Activated CD4-positive, alpha-beta memory T cell treated with anti-CD3 and anti-CD28 coated beads for 36 hours (primary cell): Measurements from ENCODE around the gene NCBP3. TPM values are rescaled to one million over a fixed set of nuclear protein-coding genes. Genes with fewer than 3 reads are reported as not detected.

Experiments used
- CTCF ChIA-PET: fragments of 350-600 bp; sonication (Branson Sonifier 250); formaldehyde crosslinking; loops from one replicate; lab custom pipeline; 2021; ENCODE audit warnings: antibody characterized with exemption, inconsistent platforms; lab: Charles Lee
- POLR2A ChIA-PET: fragments of 350-600 bp; sonication (Branson Sonifier 250); formaldehyde crosslinking; loops from one replicate; lab custom pipeline; 2021; ENCODE audit warnings: antibody characterized with exemption; lab: Charles Lee
- DNase-seq: peaks from one replicate; pipeline ENCODE4 v3.0.0-alpha.2; 2020
- H3K27ac Mint-ChIP-seq: one replicate; pipeline ENCODE4 v1.8.0; 2021; ENCODE audit warnings: mixed read lengths
- H3K27me3 Mint-ChIP-seq: one replicate; pipeline ENCODE4 v1.8.0; 2021; ENCODE audit warnings: mixed read lengths
- H3K36me3 Mint-ChIP-seq: one replicate; pipeline ENCODE4 v1.8.0; 2021; ENCODE audit warnings: mixed read lengths
- H3K4me1 Mint-ChIP-seq: one replicate; pipeline ENCODE4 v1.8.0; 2021; ENCODE audit warnings: low read depth, mixed read lengths
- H3K4me3 Mint-ChIP-seq: one replicate; pipeline ENCODE4 v1.8.0; 2021; ENCODE audit warnings: mild to moderate bottlenecking, mixed read lengths
- H3K9me3 Mint-ChIP-seq: one replicate; pipeline ENCODE4 v1.8.0; 2021; ENCODE audit warnings: mixed read lengths
- intact Hi-C: fragments of 100-400 bp; cut with micrococcal nuclease; formaldehyde crosslinking; loops from one replicate; pipeline ENCODE4 v1.15.1; 2023
- total RNA-seq, 2 experiments: library from RNA; stranded (reverse); gene quantifications; one replicate each; pipeline ENCODE4 v1.2.3, GENCODE V29; 2021

NCBP3 gene
- total RNA-seq, 2 experiments from 2014 or later, result 38.8 to 42.4 TPM

- Mint-ChIP-seq H3K36me3 (peaks cover 36% of the 10 kb centered on the region), H3K4me1 (no peaks in the 10 kb centered on the region), H3K9me3 (no peaks in the 10 kb centered on the region), H3K27ac (no peak overlapping the region), H3K4me3 (no peak overlapping the region), H3K27me3 (no peaks in the 10 kb centered on the region)
- intact Hi-C loops, result no loop called here
- ChIA-PET POLR2A (no interaction called here), CTCF (interaction anchor here (0.9 to 3.9 kb wide), 3 partner anchors 8 to 81 kb away, joined by 3 to 32 read pairs (median 17); no protein-coding TSS in a partner anchor)
- no peak for DNase-seq
Measured at GRCh38 chr17:3818786-3819185, 27.3 kb downstream of the NCBP3 start.

GRCh38 chr17:3817851-3818605 lies 28.0 kb downstream of the NCBP3 start:
- DNase-seq, result no peak
- no peak overlapping the region for H3K4me3 Mint-ChIP-seq
- no peaks in the 10 kb centered on the region for H3K27me3 Mint-ChIP-seq
- CTCF ChIA-PET, result interaction anchor here (0.9 to 3.9 kb wide), 3 partner anchors 9 to 81 kb away, joined by 3 to 32 read pairs (median 17); no protein-coding TSS in a partner anchor
- no peaks in the 10 kb centered on the region for H3K9me3 Mint-ChIP-seq
- peaks cover 39% of the 10 kb centered on the region for H3K36me3 Mint-ChIP-seq
- no peaks in the 10 kb centered on the region for H3K4me1 Mint-ChIP-seq
- POLR2A ChIA-PET, result no interaction called here
- H3K27ac Mint-ChIP-seq, result no peak overlapping the region
- intact Hi-C loops, result no loop called here

GRCh38 chr17:3815925-3816324 lies 30.1 kb downstream of the NCBP3 start:
- Mint-ChIP-seq H3K36me3 (peaks cover 43% of the 10 kb centered on the region), H3K4me3 (no peak overlapping the region), H3K27me3 (no peaks in the 10 kb centered on the region), H3K9me3 (no peaks in the 10 kb centered on the region), H3K27ac (no peak overlapping the region), H3K4me1 (no peaks in the 10 kb centered on the region)
- ChIA-PET POLR2A (no interaction called here), CTCF (interaction anchor here (1.9 to 3.9 kb wide), 3 partner anchors 11 to 79 kb away, joined by 6 to 32 read pairs (median 17); partner anchors contain the start of gene NCBP3)
- intact Hi-C loops, result no loop called here
- no peak for DNase-seq

GRCh38 chr17:3815122-3815521 lies 30.9 kb downstream of the NCBP3 start:
- POLR2A ChIA-PET, result no interaction called here
- DNase-seq, result no peak
- CTCF ChIA-PET, result interaction anchor here (0.6 to 3.9 kb wide), 3 partner anchors 46 to 88 kb away, joined by 3 to 32 read pairs (median 5); no protein-coding TSS in a partner anchor
- H3K36me3 Mint-ChIP-seq, result peaks cover 38% of the 10 kb centered on the region
- no peak overlapping the region for H3K4me3 Mint-ChIP-seq
- H3K27me3 Mint-ChIP-seq, result no peaks in the 10 kb centered on the region
- H3K9me3 Mint-ChIP-seq, result no peaks in the 10 kb centered on the region
- no peaks in the 10 kb centered on the region for H3K4me1 Mint-ChIP-seq
- no peak overlapping the region for H3K27ac Mint-ChIP-seq
- intact Hi-C loops, result no loop called here

GRCh38 chr17:3814361-3814760 lies 31.7 kb downstream of the NCBP3 start:
- H3K27ac Mint-ChIP-seq, result no peak overlapping the region
- POLR2A ChIA-PET, result no interaction called here

GRCh38 chr17:3813171-3813570 lies 32.9 kb downstream of the NCBP3 start:
- Mint-ChIP-seq H3K27me3 (no peaks in the 10 kb centered on the region), H3K4me1 (peaks cover 7% of the 10 kb centered on the region), H3K9me3 (no peaks in the 10 kb centered on the region), H3K4me3 (no peak overlapping the region), H3K27ac (no peak overlapping the region), H3K36me3 (peaks cover 33% of the 10 kb centered on the region)
- ChIA-PET POLR2A (no interaction called here), CTCF (interaction anchor here (9.4 kb wide), 1 partner anchor 76 kb away, joined by 109 read pairs; no protein-coding TSS in a partner anchor)
- no peak for DNase-seq
- intact Hi-C loops, result no loop called here

More at GRCh38 chr17:3814361-3814760, 31.7 kb downstream of the NCBP3 start:
- H3K4me3 Mint-ChIP-seq, result no peak overlapping the region
- intact Hi-C loops, result no loop called here
- H3K27me3 Mint-ChIP-seq, result no peaks in the 10 kb centered on the region
- peaks cover 40% of the 10 kb centered on the region for H3K36me3 Mint-ChIP-seq
- H3K9me3 Mint-ChIP-seq, result no peaks in the 10 kb centered on the region
- CTCF ChIA-PET, result interaction anchor here (1.2 kb wide), 1 partner anchor 45 kb away, joined by 3 read pairs; no protein-coding TSS in a partner anchor
- DNase-seq, result no peak
- H3K4me1 Mint-ChIP-seq, result no peaks in the 10 kb centered on the region

- no peak overlapping the region for H3K27ac Mint-ChIP-seq
- intact Hi-C loops, result no loop called here
- no peaks in the 10 kb centered on the region for H3K27me3 Mint-ChIP-seq
- no peaks in the 10 kb centered on the region for H3K9me3 Mint-ChIP-seq
- CTCF ChIA-PET, result interaction anchor here (1.2 to 9.4 kb wide), 3 partner anchors 15 to 130 kb away, joined by 4 to 109 read pairs (median 20); no protein-coding TSS in a partner anchor
- no peak overlapping the region for H3K4me3 Mint-ChIP-seq
- H3K4me1 Mint-ChIP-seq, result peaks cover 9% of the 10 kb centered on the region
- POLR2A ChIA-PET, result no interaction called here
- no peak for DNase-seq
- H3K36me3 Mint-ChIP-seq, result peaks cover 30% of the 10 kb centered on the region
Measured at GRCh38 chr17:3812771-3813170, 33.3 kb downstream of the NCBP3 start.

GRCh38 chr17:3812284-3812683 lies 33.8 kb downstream of the NCBP3 start:
- no peaks in the 10 kb centered on the region for H3K27me3 Mint-ChIP-seq
- peaks cover 9% of the 10 kb centered on the region for H3K4me1 Mint-ChIP-seq
- intact Hi-C loops, result no loop called here
- ChIA-PET CTCF (interaction anchor here (1.2 to 9.4 kb wide), 3 partner anchors 15 to 130 kb away, joined by 4 to 109 read pairs (median 20); no protein-coding TSS in a partner anchor), POLR2A (no interaction called here)
- H3K36me3 Mint-ChIP-seq, result peaks cover 30% of the 10 kb centered on the region
- no peak overlapping the region for H3K27ac Mint-ChIP-seq
- DNase-seq, result no peak
- H3K9me3 Mint-ChIP-seq, result no peaks in the 10 kb centered on the region
- no peak overlapping the region for H3K4me3 Mint-ChIP-seq

GRCh38 chr17:3810019-3810418 lies 36.0 kb downstream of the NCBP3 start:
- peaks cover 23% of the 10 kb centered on the region for H3K36me3 Mint-ChIP-seq
- POLR2A ChIA-PET, result no interaction called here
- CTCF ChIA-PET, result interaction anchor here (1.0 to 9.4 kb wide), 3 partner anchors 18 to 73 kb away, joined by 3 to 109 read pairs (median 20); no protein-coding TSS in a partner anchor
- peaks cover 9% of the 10 kb centered on the region for H3K4me1 Mint-ChIP-seq
- intact Hi-C loops, result no loop called here
- no peaks in the 10 kb centered on the region for H3K9me3 Mint-ChIP-seq
- DNase-seq, result no peak
- no peak overlapping the region for H3K4me3 Mint-ChIP-seq
- H3K27me3 Mint-ChIP-seq, result no peaks in the 10 kb centered on the region
- H3K27ac Mint-ChIP-seq, result no peak overlapping the region

- Mint-ChIP-seq H3K4me3 (no peak overlapping the region), H3K9me3 (no peaks in the 10 kb centered on the region), H3K36me3 (peaks cover 20% of the 10 kb centered on the region), H3K27me3 (no peaks in the 10 kb centered on the region), H3K4me1 (peaks cover 16% of the 10 kb centered on the region), H3K27ac (no peak overlapping the region)
- ChIA-PET POLR2A (no interaction called here), CTCF (interaction anchor here (1.0 to 9.4 kb wide), 3 partner anchors 18 to 72 kb away, joined by 3 to 109 read pairs (median 20); no protein-coding TSS in a partner anchor)
- intact Hi-C loops, result no loop called here
- DNase-seq, result no peak
Measured at GRCh38 chr17:3809135-3809534, 36.9 kb downstream of the NCBP3 start.

- Mint-ChIP-seq H3K27me3 (no peaks in the 10 kb centered on the region), H3K4me1 (peaks cover 19% of the 10 kb centered on the region), H3K27ac (no peak overlapping the region), H3K9me3 (no peaks in the 10 kb centered on the region), H3K4me3 (no peak overlapping the region), H3K36me3 (peaks cover 20% of the 10 kb centered on the region)
- intact Hi-C loops, result no loop called here
- POLR2A ChIA-PET, result interaction anchor here (0.6 kb wide), 1 partner anchor 28 kb away, joined by 3 read pairs; no protein-coding TSS in a partner anchor
- CTCF ChIA-PET, result interaction anchor here (2.2 to 9.4 kb wide), 2 partner anchors 19 to 71 kb away, joined by 9 to 109 read pairs; no protein-coding TSS in a partner anchor
- DNase-seq, result no peak
Measured at GRCh38 chr17:3808701-3809100, 37.3 kb downstream of the NCBP3 start.

GRCh38 chr17:3805581-3805980 lies 40.5 kb downstream of the NCBP3 start:
- peaks cover 8% of the 10 kb centered on the region for H3K36me3 Mint-ChIP-seq
- H3K4me1 Mint-ChIP-seq, result peaks cover 19% of the 10 kb centered on the region
- H3K9me3 Mint-ChIP-seq, result no peaks in the 10 kb centered on the region
- H3K4me3 Mint-ChIP-seq, result no peak overlapping the region
- CTCF ChIA-PET, result interaction anchor here (1.5 to 9.4 kb wide), 2 partner anchors 8 to 68 kb away, joined by 3 to 109 read pairs; no protein-coding TSS in a partner anchor
- H3K27me3 Mint-ChIP-seq, result no peaks in the 10 kb centered on the region
- POLR2A ChIA-PET, result interaction anchor here (1.7 kb wide), 1 partner anchor 82 kb away, joined by 3 read pairs; the partner anchor contains the start of gene HASPIN
- DNase-seq, result no peak
- H3K27ac Mint-ChIP-seq, result no peak overlapping the region
- intact Hi-C loops, result no loop called here
